Measurements from ENCODE around the gene HLCS.

- TF ChIP-seq POLR2AphosphoS5 (IDR thresholded peaks at IDR 0.05) (no peak), POLR2A (IDR thresholded peaks at IDR 0.05) (no peak)
These were observed 116.9 kb downstream of the HLCS start for GRCh38 chr21:36849461-36850105.

Measured in sigmoid colon (tissue), 4 donors.